Measurements from ENCODE around the gene WWTR1. TPM values are rescaled to one million over a fixed set of nuclear protein-coding genes. Genes with fewer than 3 reads are reported as not detected.

Gene WWTR1
- total RNA-seq, 1 donor from 2014 or later = 209 TPM

- DNase-seq (ENCODE audit: low read depth) = no peak
These were observed 159.7 kb downstream of the WWTR1 start for GRCh38 chr3:149497966-149498670.

GRCh38 chr3:149496891-149497290 is 160.9 kb downstream of the WWTR1 start:
- DNase-seq (ENCODE audit: low read depth) = no peak

- no peak for DNase-seq (ENCODE audit: low read depth)
These were observed 162.2 kb downstream of the WWTR1 start for GRCh38 chr3:149495581-149496125.

- peak; percentile 63 for DNase-seq (ENCODE audit: low read depth)
These were observed 162.9 kb downstream of the WWTR1 start for GRCh38 chr3:149494759-149495580.

- peak; percentile 60 for DNase-seq (ENCODE audit: low read depth)
These were observed 163.6 kb downstream of the WWTR1 start for GRCh38 chr3:149494022-149494758.

GRCh38 chr3:149493315-149494021 is 164.4 kb downstream of the WWTR1 start:
- no peak for DNase-seq (ENCODE audit: low read depth)

GRCh38 chr3:149490260-149490971 is 167.4 kb downstream of the WWTR1 start:
- no peak for DNase-seq (ENCODE audit: low read depth)

GRCh38 chr3:149489060-149489690 is 168.7 kb downstream of the WWTR1 start:
- no peak for DNase-seq (ENCODE audit: low read depth)

GRCh38 chr3:149487598-149488197 is 170.1 kb downstream of the WWTR1 start:
- DNase-seq (ENCODE audit: low read depth) = no peak

- DNase-seq (ENCODE audit: low read depth) = no peak
These were observed 171.1 kb downstream of the WWTR1 start for GRCh38 chr3:149486726-149487125.

GRCh38 chr3:149481491-149481890 is 176.3 kb downstream of the WWTR1 start:
- no peak for DNase-seq (ENCODE audit: low read depth)

GRCh38 chr3:149481056-149481455 is 176.8 kb downstream of the WWTR1 start:
- DNase-seq (ENCODE audit: low read depth) = no peak

- peak; percentile 84 for DNase-seq (ENCODE audit: low read depth)
These were observed 177.4 kb downstream of the WWTR1 start for GRCh38 chr3:149480326-149481017.

GRCh38 chr3:149479621-149480325 is 178.1 kb downstream of the WWTR1 start:
- no peak for DNase-seq (ENCODE audit: low read depth)

- DNase-seq (ENCODE audit: low read depth) = no peak
These were observed 181.6 kb downstream of the WWTR1 start for GRCh38 chr3:149476225-149476624.

- DNase-seq (ENCODE audit: low read depth) = peak; percentile 68
These were observed 182.3 kb downstream of the WWTR1 start for GRCh38 chr3:149475451-149476060.

GRCh38 chr3:149474250-149474817 is 183.5 kb downstream of the WWTR1 start, which contains the start of gene TM4SF4:
TM4SF4 (plus strand) TSS chr3:149474697; CDS start chr3:149474878, 181 bp downstream.
- peak; percentile 82 for DNase-seq (ENCODE audit: low read depth)
